OCI-LY3 (cell line): Measurements from ENCODE around the gene DCBLD1.

Source experiments
- H2AFZ ChIP-seq: fragments of 200-600, 300-600 bp; shearing (Covaris generic); 2 replicates; pipeline ENCODE4 v1.6.0; 2014; ENCODE audit warnings: antibody characterized with exemption, low read depth, low read length
- H3K27ac ChIP-seq: fragments of 200-600, 300-600 bp; sonication (generic); 2 replicates; pipeline ENCODE4 v1.5.1; 2014; ENCODE audit warnings: mild to moderate bottlenecking, low read length, moderate library complexity, mixed read lengths
- H3K27me3 ChIP-seq: fragments of 200-600, 300-600 bp; sonication (generic); 2 replicates; pipeline ENCODE4 v1.6.1; 2014; ENCODE audit warnings: low read depth, low read length, mixed read lengths
- H3K36me3 ChIP-seq: fragments of 200-600, 300-600 bp; sonication (generic); replicated peaks from 2 replicates; pipeline ENCODE3; 2014; ENCODE audit warnings: low read depth, low read length, mixed read lengths
- H3K4me1 ChIP-seq: fragments of 300-600, 200-600 bp; sonication (generic); 2 replicates; pipeline ENCODE4 v1.6.1; 2014; ENCODE audit warnings: low read length, mixed read lengths
- H3K4me2 ChIP-seq: fragments of 200-600, 300-600 bp; sonication (generic); 2 replicates; pipeline ENCODE4 v1.6.1; 2014; ENCODE audit warnings: low read length, mixed read lengths
- H3K4me3 ChIP-seq: fragments of 300-600, 200-600 bp; sonication (generic); 2 replicates; pipeline ENCODE4 v1.5.1; 2014; ENCODE audit warnings: antibody characterized with exemption, mild to moderate bottlenecking, low read length, moderate library complexity
- H3K79me2 ChIP-seq: fragments of 300-600, 200-600 bp; shearing (Covaris generic); 2 replicates; pipeline ENCODE4 v1.6.1; 2014; ENCODE audit warnings: mild to moderate bottlenecking, low read length, mixed read lengths
- H3K9ac ChIP-seq: fragments of 300-600, 200-600 bp; shearing (Covaris generic); 2 replicates; pipeline ENCODE4 v1.6.0; 2014; ENCODE audit warnings: mild to moderate bottlenecking, low read length, moderate library complexity
- H3K9me3 ChIP-seq: fragments of 200-600, 300-600 bp; shearing (Covaris generic); 2 replicates; pipeline ENCODE4 v1.6.1; 2014; ENCODE audit warnings: low read length, mixed read lengths; ENCODE audit not compliant: insufficient read depth
- H4K20me1 ChIP-seq: fragments of 200-600, 300-600 bp; sonication (generic); 2 replicates; pipeline ENCODE4 v1.6.1; 2016; ENCODE audit warnings: low read length, mixed read lengths; ENCODE audit not compliant: insufficient read depth
- EZH2phosphoT487 ChIP-seq: fragments of 200-600 bp; shearing (Covaris generic); IDR thresholded peaks from 2 replicates; pipeline ENCODE4 v1.6.1; 2018; ENCODE audit warnings: antibody characterized with exemption, mixed run types, low read depth
- TF ChIP-seq, protein P1 (sequence below): fragments of 200-600, 300-600 bp; sonication (generic); IDR thresholded peaks from 2 replicates; pipeline ENCODE4 v1.5.1; 2014; ENCODE audit warnings: antibody characterized with exemption, low read length, low read depth

DCBLD1 gene

GRCh38 chr6:117459204-117459944, 23.1 kb upstream of the DCBLD1 start:
- H3K4me3 ChIP-seq = no peak overlapping the region
- H3K9ac ChIP-seq = no peak overlapping the region
- peaks cover 2% of the 10 kb centered on the region; the same call in 1 of the 2 replicates for H3K4me1 ChIP-seq
- H3K27me3 ChIP-seq = no peaks in the 10 kb centered on the region
- no peaks in the 10 kb centered on the region for H3K9me3 ChIP-seq
- no peaks in the 10 kb centered on the region for H4K20me1 ChIP-seq
- no peaks in the 10 kb centered on the region for H3K79me2 ChIP-seq
- no peak overlapping the region for H2AFZ ChIP-seq
- TF ChIP-seq EZH2phosphoT487 = no peak
- TF ChIP-seq, protein P1, sequence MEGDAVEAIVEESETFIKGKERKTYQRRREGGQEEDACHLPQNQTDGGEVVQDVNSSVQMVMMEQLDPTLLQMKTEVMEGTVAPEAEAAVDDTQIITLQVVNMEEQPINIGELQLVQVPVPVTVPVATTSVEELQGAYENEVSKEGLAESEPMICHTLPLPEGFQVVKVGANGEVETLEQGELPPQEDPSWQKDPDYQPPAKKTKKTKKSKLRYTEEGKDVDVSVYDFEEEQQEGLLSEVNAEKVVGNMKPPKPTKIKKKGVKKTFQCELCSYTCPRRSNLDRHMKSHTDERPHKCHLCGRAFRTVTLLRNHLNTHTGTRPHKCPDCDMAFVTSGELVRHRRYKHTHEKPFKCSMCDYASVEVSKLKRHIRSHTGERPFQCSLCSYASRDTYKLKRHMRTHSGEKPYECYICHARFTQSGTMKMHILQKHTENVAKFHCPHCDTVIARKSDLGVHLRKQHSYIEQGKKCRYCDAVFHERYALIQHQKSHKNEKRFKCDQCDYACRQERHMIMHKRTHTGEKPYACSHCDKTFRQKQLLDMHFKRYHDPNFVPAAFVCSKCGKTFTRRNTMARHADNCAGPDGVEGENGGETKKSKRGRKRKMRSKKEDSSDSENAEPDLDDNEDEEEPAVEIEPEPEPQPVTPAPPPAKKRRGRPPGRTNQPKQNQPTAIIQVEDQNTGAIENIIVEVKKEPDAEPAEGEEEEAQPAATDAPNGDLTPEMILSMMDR = no peak
- no peak overlapping the region for H3K27ac ChIP-seq
- no peaks in the 10 kb centered on the region for H3K36me3 ChIP-seq
- H3K4me2 ChIP-seq = no peak overlapping the region

DNA sequence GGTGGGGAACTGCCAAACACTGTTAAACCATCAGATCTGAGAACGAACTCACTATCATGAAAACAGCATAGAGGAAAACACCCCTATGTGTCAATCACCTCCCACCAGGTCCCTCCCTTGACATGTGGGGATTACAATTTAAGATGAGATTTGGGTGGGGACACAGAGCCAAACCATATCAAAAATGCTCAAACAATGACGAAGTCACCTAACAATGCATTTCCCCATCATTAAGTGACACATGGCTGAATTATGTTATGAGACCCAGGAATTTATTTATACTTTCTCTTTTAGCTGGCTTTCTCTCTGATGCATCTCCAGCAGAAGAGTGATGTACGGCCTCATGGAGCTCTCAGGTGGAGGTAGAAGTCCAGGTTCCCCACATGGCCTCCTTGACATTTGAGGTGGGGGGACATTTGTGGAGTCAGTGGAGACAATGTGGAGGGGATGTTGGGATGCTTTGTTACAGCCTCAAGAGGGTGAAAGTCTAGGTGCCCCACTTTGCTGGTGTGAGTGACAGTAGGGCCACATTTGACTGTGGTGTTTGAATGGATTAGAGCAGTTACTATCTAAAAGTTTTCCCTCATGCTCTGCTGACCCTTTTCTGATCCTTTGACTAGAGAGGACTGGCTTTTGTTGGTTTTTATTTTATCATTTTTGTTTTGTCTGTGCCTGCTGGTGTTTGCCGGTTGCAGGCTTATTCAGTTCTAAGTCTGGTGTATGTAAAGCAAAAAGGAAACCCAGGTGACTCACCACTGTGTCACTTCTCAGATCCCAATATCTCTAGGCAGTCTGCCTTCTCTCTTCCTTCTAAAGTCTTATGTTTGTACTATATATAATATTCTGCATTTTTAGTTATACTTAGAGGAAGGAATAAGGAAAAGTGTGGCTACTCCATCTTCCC, 18.5 kb upstream of the DCBLD1 start:
- Histone ChIP-seq H3K4me1 (peaks cover 4% of the 10 kb centered on the region), H2AFZ (no peak overlapping the region), H3K4me2 (peak overlapping the region; percentile 17; the same call in 1 of the 2 replicates), H3K36me3 (no peaks in the 10 kb centered on the region), H3K79me2 (no peaks in the 10 kb centered on the region), H3K4me3 (no peak overlapping the region), H3K9ac (no peak overlapping the region), H3K27me3 (no peaks in the 10 kb centered on the region), H3K9me3 (no peaks in the 10 kb centered on the region), H3K27ac (no peak overlapping the region), H4K20me1 (no peaks in the 10 kb centered on the region)
- TF ChIP-seq, protein P1 = no peak
- no peak for TF ChIP-seq EZH2phosphoT487

DNA sequence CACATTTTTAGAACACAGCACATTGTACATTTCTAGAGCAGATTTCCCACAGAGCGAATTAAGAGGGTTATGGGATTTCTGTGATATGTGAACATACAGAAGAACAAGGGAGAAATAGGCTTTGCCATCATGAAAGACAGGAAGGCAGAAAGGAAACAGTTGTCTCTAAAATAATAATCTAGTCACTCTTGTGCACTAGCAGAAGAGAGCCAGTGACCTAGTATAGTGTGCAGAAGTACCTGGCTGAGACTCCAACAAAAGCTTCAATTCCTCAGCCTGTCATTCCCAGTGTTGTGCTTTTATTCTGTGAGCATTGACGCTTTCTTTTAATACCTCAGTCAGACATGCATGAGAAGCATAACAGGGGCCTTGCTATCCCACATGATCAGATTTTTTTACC, 17.8 kb upstream of the DCBLD1 start:
- Histone ChIP-seq H3K4me2 (no peak overlapping the region), H3K4me3 (no peak overlapping the region), H3K9me3 (no peaks in the 10 kb centered on the region), H3K27me3 (no peaks in the 10 kb centered on the region), H2AFZ (no peak overlapping the region), H3K36me3 (no peaks in the 10 kb centered on the region), H3K27ac (no peak overlapping the region), H3K4me1 (peaks cover 10% of the 10 kb centered on the region), H4K20me1 (no peaks in the 10 kb centered on the region), H3K9ac (no peak overlapping the region), H3K79me2 (no peaks in the 10 kb centered on the region)
- TF ChIP-seq EZH2phosphoT487 = no peak
- TF ChIP-seq, protein P1 = no peak

- Histone ChIP-seq H3K27ac (no peak overlapping the region), H3K4me1 (peaks cover 10% of the 10 kb centered on the region), H2AFZ (no peak overlapping the region), H4K20me1 (no peaks in the 10 kb centered on the region), H3K27me3 (no peaks in the 10 kb centered on the region), H3K4me3 (no peak overlapping the region), H3K4me2 (no peak overlapping the region), H3K9me3 (no peaks in the 10 kb centered on the region), H3K9ac (no peak overlapping the region), H3K36me3 (no peaks in the 10 kb centered on the region), H3K79me2 (no peaks in the 10 kb centered on the region)
- TF ChIP-seq, protein P1 = no peak
- no peak for TF ChIP-seq EZH2phosphoT487
Measured at GRCh38 chr6:117465691-117466090, 16.8 kb upstream of the DCBLD1 start.
